Keratinocyte (primary cell): ENCODE data around the gene IFT43.

Experiments
- EZH2 ChIP-seq: IDR thresholded peaks from one replicate; pipeline ENCODE4 v1.6.1; 2012; ENCODE audit warnings: inconsistent platforms, mild to moderate bottlenecking, low read length, moderate library complexity
- TF ChIP-seq, protein P1 (sequence below), 3 experiments: IDR thresholded peaks in 1 of 3; conservative IDR thresholded peaks in 1 of 3; optimal IDR thresholded peaks in 1 of 3; 2 replicates in 2 of 3; 3 replicates in 1 of 3; pipeline versions ENCODE3 to v1.5.1; 2011; ENCODE audit warnings: low read length in 3 of 3, mild to moderate bottlenecking in 3 of 3, moderate library complexity in 2 of 3, control low read depth in 1 of 3, inconsistent platforms in 1 of 3; ENCODE audit not compliant: insufficient read depth in 2 of 3; ENCODE audit errors: extremely low read depth in 1 of 3

DNA sequence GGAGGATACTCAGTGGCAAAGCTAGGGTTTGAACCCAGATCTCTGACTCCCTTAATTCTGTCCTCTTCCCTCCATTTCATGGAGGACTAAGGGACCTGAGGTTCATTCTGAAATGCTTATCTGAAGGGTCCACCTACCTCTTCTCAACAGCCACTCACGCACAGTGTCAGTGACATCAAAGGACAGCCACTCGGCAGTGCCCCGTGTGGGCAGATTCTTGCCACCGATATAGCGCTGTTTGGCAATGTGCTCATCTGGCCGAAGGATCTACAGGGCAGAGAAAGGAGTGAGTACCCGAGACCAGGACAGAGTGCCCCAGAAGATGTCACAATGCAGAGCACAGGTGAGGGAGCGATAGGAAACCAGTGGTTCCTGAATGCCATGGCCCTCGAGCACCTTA lies 14.6 kb upstream of the IFT43 start:
- TF ChIP-seq, protein P1, sequence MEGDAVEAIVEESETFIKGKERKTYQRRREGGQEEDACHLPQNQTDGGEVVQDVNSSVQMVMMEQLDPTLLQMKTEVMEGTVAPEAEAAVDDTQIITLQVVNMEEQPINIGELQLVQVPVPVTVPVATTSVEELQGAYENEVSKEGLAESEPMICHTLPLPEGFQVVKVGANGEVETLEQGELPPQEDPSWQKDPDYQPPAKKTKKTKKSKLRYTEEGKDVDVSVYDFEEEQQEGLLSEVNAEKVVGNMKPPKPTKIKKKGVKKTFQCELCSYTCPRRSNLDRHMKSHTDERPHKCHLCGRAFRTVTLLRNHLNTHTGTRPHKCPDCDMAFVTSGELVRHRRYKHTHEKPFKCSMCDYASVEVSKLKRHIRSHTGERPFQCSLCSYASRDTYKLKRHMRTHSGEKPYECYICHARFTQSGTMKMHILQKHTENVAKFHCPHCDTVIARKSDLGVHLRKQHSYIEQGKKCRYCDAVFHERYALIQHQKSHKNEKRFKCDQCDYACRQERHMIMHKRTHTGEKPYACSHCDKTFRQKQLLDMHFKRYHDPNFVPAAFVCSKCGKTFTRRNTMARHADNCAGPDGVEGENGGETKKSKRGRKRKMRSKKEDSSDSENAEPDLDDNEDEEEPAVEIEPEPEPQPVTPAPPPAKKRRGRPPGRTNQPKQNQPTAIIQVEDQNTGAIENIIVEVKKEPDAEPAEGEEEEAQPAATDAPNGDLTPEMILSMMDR (optimal IDR thresholded peaks at IDR 0.05 in 1 of 3, IDR thresholded peaks at IDR 0.05 in 1 of 3, conservative IDR thresholded peaks at IDR 0.05 in 1 of 3; ENCODE audit: extremely low read depth in 1 of 3, insufficient read depth in 2 of 3, low read length in 3 of 3): no peak
- TF ChIP-seq EZH2: no peak
